ENCODE data around the gene TMCC1.

- TF ChIP-seq GATA2 (IDR thresholded peaks at IDR 0.05; ENCODE audit: low read depth, low read length) (no peak), GATA3 (IDR thresholded peaks at IDR 0.05; ENCODE audit: low read depth, low read length) (no peak)
Measured at GRCh38 chr3:129702934-129703712, 190.4 kb downstream of the TMCC1 start.

All from SH-SY5Y (cell line).